Progenitor cell of endocrine pancreas (in vitro differentiated cells): Measurements from ENCODE around the gene PPIG. TPM values are rescaled to one million over a fixed set of nuclear protein-coding genes. Genes with fewer than 3 reads are reported as not detected.

Experiments used
- DNase-seq: peaks from one replicate; pipeline ENCODE4 v3.0.0; 2021; ENCODE audit warnings: low spot score; ENCODE audit not compliant: unreplicated experiment
- H3K27ac Mint-ChIP-seq: 2 replicates; pipeline ENCODE4 v1.8.0; 2021; ENCODE audit warnings: mild to moderate bottlenecking, moderate library complexity, mixed read lengths
- H3K27me3 Mint-ChIP-seq: 2 replicates; pipeline ENCODE4 v1.8.0; 2021; ENCODE audit warnings: mixed read lengths
- H3K36me3 Mint-ChIP-seq: 2 replicates; pipeline ENCODE4 v1.8.0; 2022; ENCODE audit warnings: mixed read lengths; ENCODE audit not compliant: insufficient read depth
- H3K4me1 Mint-ChIP-seq: 2 replicates; pipeline ENCODE4 v1.8.0; 2021; ENCODE audit warnings: low read depth, mixed read lengths
- H3K4me3 Mint-ChIP-seq: 2 replicates; pipeline ENCODE4 v1.8.0; 2021; ENCODE audit warnings: low read depth, mild to moderate bottlenecking, moderate library complexity, mixed read lengths
- H3K9me3 Mint-ChIP-seq: 2 replicates; pipeline ENCODE4 v1.8.0; 2021; ENCODE audit warnings: low read depth, mixed read lengths
- CTCF ChIP-seq: fragments of 200-600 bp; sonication (generic); IDR thresholded peaks from one replicate; pipeline ENCODE4 v1.5.0; 2021; ENCODE audit warnings: antibody characterized with exemption, mild to moderate bottlenecking; ENCODE audit not compliant: unreplicated experiment
- total RNA-seq: library from RNA; stranded (reverse); gene quantifications from 2 replicates; pipeline ENCODE4 v1.2.1, GENCODE V29; 2021

The PPIG gene
- total RNA-seq, 1 donor from 2014 or later, result 62.1 TPM

- Mint-ChIP-seq H3K4me1 (peaks cover 5% of the 10 kb centered on the region), H3K36me3 (no peaks in the 10 kb centered on the region), H3K27ac (no peak overlapping the region), H3K27me3 (no peaks in the 10 kb centered on the region), H3K4me3 (no peak overlapping the region), H3K9me3 (no peaks in the 10 kb centered on the region)
- DNase-seq, result no peak
- TF ChIP-seq CTCF, result no peak
These were observed 56.0 kb downstream of the PPIG start for GRCh38 chr2:169640104-169640503.

- Mint-ChIP-seq H3K36me3 (no peaks in the 10 kb centered on the region), H3K4me3 (no peak overlapping the region), H3K27ac (no peak overlapping the region), H3K9me3 (no peaks in the 10 kb centered on the region), H3K4me1 (peaks cover 5% of the 10 kb centered on the region), H3K27me3 (no peaks in the 10 kb centered on the region)
- no peak for DNase-seq
- no peak for TF ChIP-seq CTCF
These were observed 57.3 kb downstream of the PPIG start for GRCh38 chr2:169641464-169641863.

GRCh38 chr2:169644173-169644572 is 60.0 kb downstream of the PPIG start:
- Mint-ChIP-seq H3K27ac (no peak overlapping the region), H3K36me3 (no peaks in the 10 kb centered on the region), H3K4me1 (peaks cover 5% of the 10 kb centered on the region), H3K4me3 (no peak overlapping the region), H3K9me3 (no peaks in the 10 kb centered on the region), H3K27me3 (no peaks in the 10 kb centered on the region)
- no peak for TF ChIP-seq CTCF
- DNase-seq, result no peak

GRCh38 chr2:169647496-169647895 is 63.3 kb downstream of the PPIG start:
- no peak overlapping the region for H3K4me3 Mint-ChIP-seq
- no peak overlapping the region for H3K27ac Mint-ChIP-seq
- peaks cover 1% of the 10 kb centered on the region for H3K4me1 Mint-ChIP-seq
- TF ChIP-seq CTCF, result no peak
- no peaks in the 10 kb centered on the region for H3K9me3 Mint-ChIP-seq
- DNase-seq, result no peak
- H3K27me3 Mint-ChIP-seq, result no peaks in the 10 kb centered on the region
- no peaks in the 10 kb centered on the region for H3K36me3 Mint-ChIP-seq

- Mint-ChIP-seq H3K9me3 (no peaks in the 10 kb centered on the region), H3K27ac (no peak overlapping the region), H3K27me3 (no peaks in the 10 kb centered on the region), H3K4me1 (peaks cover 1% of the 10 kb centered on the region), H3K36me3 (no peaks in the 10 kb centered on the region), H3K4me3 (no peak overlapping the region)
- no peak for TF ChIP-seq CTCF
- no peak for DNase-seq
These were observed 65.1 kb downstream of the PPIG start for GRCh38 chr2:169649278-169649677.

- Mint-ChIP-seq H3K4me1 (peaks cover 1% of the 10 kb centered on the region), H3K9me3 (no peaks in the 10 kb centered on the region), H3K27me3 (no peaks in the 10 kb centered on the region), H3K4me3 (no peak overlapping the region), H3K27ac (no peak overlapping the region), H3K36me3 (no peaks in the 10 kb centered on the region)
- DNase-seq, result no peak
- no peak for TF ChIP-seq CTCF
These were observed 69.5 kb downstream of the PPIG start for GRCh38 chr2:169653636-169654035.
